H1 (cell line): ENCODE data around the gene SHANK1. TPM values are rescaled to one million over a fixed set of nuclear protein-coding genes. Genes with fewer than 3 reads are reported as not detected.

ENCODE experiments used
- CTCF ChIA-PET: fragments of 300-600 bp; sonication (Branson Sonifier 250); formaldehyde crosslinking; loops from one replicate; lab custom pipeline; 2021; ENCODE audit not compliant: partially characterized antibody; lab: Charles Lee
- POLR2A ChIA-PET: fragments of 300-600 bp; sonication (Branson Sonifier 250); formaldehyde crosslinking; loops from one replicate; lab custom pipeline; 2021; ENCODE audit warnings: inconsistent platforms; ENCODE audit not compliant: partially characterized antibody; lab: Charles Lee
- DNase-seq, 2 experiments: peaks; one replicate each; pipeline versions ENCODE4 v3.0.0 to v3.0.0-alpha.2; 2010 to 2022; ENCODE audit warnings: low spot score in 2 of 2, low read depth in 1 of 2, mixed read lengths in 1 of 2
- FAIRE-seq: peaks from 2 replicates; lab custom pipeline; 2011; peaks lifted over from hg19 to GRCh38; lab: Jason Lieb, UNC
- H2AFZ ChIP-seq: 2 replicates; pipeline ENCODE4 v1.8.1; 2012; ENCODE audit warnings: low read length, inconsistent platforms
- H2AK5ac ChIP-seq: 2 replicates; pipeline ENCODE4 v1.6.1; 2013; ENCODE audit warnings: low read depth, low read length
- H2BK120ac ChIP-seq: replicated peaks from 2 replicates; pipeline ENCODE3; 2013; ENCODE audit warnings: low read depth, low read length, inconsistent platforms
- H2BK12ac ChIP-seq: 2 replicates; pipeline ENCODE4 v1.6.1; 2013; ENCODE audit warnings: low read depth, low read length
- H2BK15ac ChIP-seq: 2 replicates; pipeline ENCODE4 v1.6.1; 2013; ENCODE audit warnings: low read length
- H2BK20ac ChIP-seq: 2 replicates; pipeline ENCODE4 v1.6.1; 2013; ENCODE audit warnings: low read length
- H2BK5ac ChIP-seq: 2 replicates; pipeline ENCODE4 v1.6.1; 2013; ENCODE audit warnings: low read depth, low read length
- H3K14ac ChIP-seq: 2 replicates; pipeline ENCODE4 v1.6.1; 2013; ENCODE audit warnings: inconsistent platforms; ENCODE audit not compliant: insufficient read length
- H3K18ac ChIP-seq: 2 replicates; pipeline ENCODE4 v1.6.1; 2013; ENCODE audit warnings: low read length; ENCODE audit errors: extremely low read depth
- H3K23ac ChIP-seq: 2 replicates; pipeline ENCODE4 v1.6.1; 2013; ENCODE audit warnings: inconsistent platforms; ENCODE audit not compliant: insufficient read length
- H3K23me2 ChIP-seq: 2 replicates; pipeline ENCODE4 v1.6.1; 2013; ENCODE audit warnings: low read depth, low read length
- H3K27ac ChIP-seq: 2 replicates; pipeline ENCODE4 v1.6.1; 2011; ENCODE audit warnings: low read depth, low read length, inconsistent platforms
- H3K27me3 ChIP-seq, 4 experiments: replicated peaks in 1 of 4; 1 replicate in 1 of 4; 2 replicates in 3 of 4; pipeline versions ENCODE4 v1.6.1 to v1.8.1; 2011 to 2013; ENCODE audit warnings: low read length in 3 of 4, mild to moderate bottlenecking in 3 of 4, inconsistent platforms in 2 of 4, mixed read lengths in 2 of 4, moderate library complexity in 1 of 4; ENCODE audit not compliant: control insufficient read depth in 3 of 4, insufficient read depth in 3 of 4; ENCODE audit errors: extremely low read depth in 1 of 4
- H3K36me3 ChIP-seq, 4 experiments: 2 replicates each; pipeline versions ENCODE4 v1.6.1 to v1.8.1; 2011 to 2013; ENCODE audit warnings: mild to moderate bottlenecking in 4 of 4, low read length in 3 of 4, moderate library complexity in 2 of 4, control low read depth in 1 of 4, inconsistent platforms in 1 of 4; ENCODE audit not compliant: insufficient read depth in 4 of 4, control insufficient read depth in 2 of 4
- H3K4ac ChIP-seq: replicated peaks from 2 replicates; pipeline ENCODE3; 2013; ENCODE audit warnings: low read length, low read depth, mixed read lengths, inconsistent platforms; ENCODE audit not compliant: insufficient read length
- H3K4me1 ChIP-seq, 4 experiments: replicated peaks in 1 of 4; 1 replicate in 1 of 4; 2 replicates in 3 of 4; pipeline versions ENCODE4 v1.6.1 to v1.8.1; 2011 to 2013; ENCODE audit warnings: low read length in 3 of 4, inconsistent platforms in 2 of 4, mixed read lengths in 1 of 4; ENCODE audit not compliant: insufficient read depth in 4 of 4, control insufficient read depth in 3 of 4
- H3K4me2 ChIP-seq, 2 experiments: 2 replicates each; pipeline versions ENCODE4 v1.6.1 to v1.8.1; 2011 to 2013; ENCODE audit warnings: low read depth in 2 of 2, low read length in 2 of 2, control low read depth in 1 of 2, inconsistent platforms in 1 of 2, mild to moderate bottlenecking in 1 of 2; ENCODE audit not compliant: insufficient read depth in 1 of 2
- H3K4me3 ChIP-seq, 4 experiments: fragments of 200-600, 300-600 bp in 1 of 4; sonication (generic), shearing (Covaris generic), sonication (Bioruptor Twin) in 1 of 4; 2 replicates each; pipeline versions ENCODE4 v1.5.1 to v1.8.1; 2011 to 2016; ENCODE audit warnings: low read length in 4 of 4, low read depth in 3 of 4, control low read depth in 2 of 4, inconsistent platforms in 2 of 4, mild to moderate bottlenecking in 2 of 4, mixed read lengths in 1 of 4, moderate library complexity in 1 of 4; ENCODE audit not compliant: insufficient read depth in 2 of 4; ENCODE audit errors: extremely low read depth in 1 of 4
- H3K56ac ChIP-seq: replicated peaks from 2 replicates; pipeline ENCODE3; 2013; ENCODE audit warnings: low read depth, mild to moderate bottlenecking, mixed read lengths, low read length, inconsistent platforms; ENCODE audit not compliant: insufficient read length
- H3K79me1 ChIP-seq: 2 replicates; pipeline ENCODE4 v1.6.1; 2013; ENCODE audit warnings: low read depth, low read length, control low read depth
- H3K79me2 ChIP-seq, 2 experiments: 2 replicates each; pipeline versions ENCODE4 v1.6.1 to v1.8.1; 2012 to 2013; ENCODE audit warnings: low read length in 2 of 2, mild to moderate bottlenecking in 2 of 2, inconsistent platforms in 1 of 2; ENCODE audit not compliant: insufficient read depth in 2 of 2, control insufficient read depth in 1 of 2
- H3K9ac ChIP-seq, 4 experiments: replicated peaks in 1 of 4; 1 replicate in 1 of 4; 2 replicates in 3 of 4; pipeline versions ENCODE4 v1.6.1 to v1.8.1; 2011 to 2013; ENCODE audit warnings: low read depth in 3 of 4, low read length in 3 of 4, control low read depth in 2 of 4, mild to moderate bottlenecking in 2 of 4, moderate library complexity in 2 of 4, inconsistent platforms in 1 of 4; ENCODE audit errors: extremely low read depth in 1 of 4
- H3K9me3 ChIP-seq, 2 experiments: 2 replicates each; pipeline versions ENCODE4 v1.6.1 to v1.8.1; 2012 to 2013; ENCODE audit warnings: mild to moderate bottlenecking in 2 of 2, moderate library complexity in 2 of 2, control low read depth in 1 of 2, inconsistent platforms in 1 of 2, low read depth in 1 of 2, low read length in 1 of 2, mixed read lengths in 1 of 2; ENCODE audit not compliant: insufficient read depth in 2 of 2
- H4K20me1 ChIP-seq, 2 experiments: replicated peaks in 1 of 2; 2 replicates each; pipeline versions ENCODE3 to v1.8.1; 2011 to 2013; ENCODE audit warnings: inconsistent platforms in 2 of 2, low read length in 2 of 2, mild to moderate bottlenecking in 1 of 2; ENCODE audit not compliant: insufficient read depth in 2 of 2, control insufficient read depth in 1 of 2
- H4K5ac ChIP-seq: 2 replicates; pipeline ENCODE4 v1.6.1; 2013; ENCODE audit warnings: low read length, low read depth, mixed read lengths, inconsistent platforms; ENCODE audit not compliant: insufficient read length
- H4K8ac ChIP-seq: 2 replicates; pipeline ENCODE4 v1.8.0; 2013; ENCODE audit warnings: mild to moderate bottlenecking, moderate library complexity, low read length, inconsistent platforms; ENCODE audit not compliant: insufficient read depth; ENCODE audit errors: extremely low read depth
- H4K91ac ChIP-seq: replicated peaks from 2 replicates; pipeline ENCODE3; 2013; ENCODE audit warnings: low read length, mixed read lengths, inconsistent platforms; ENCODE audit not compliant: insufficient read length
- CHD1 ChIP-seq: IDR thresholded peaks from 2 replicates; pipeline ENCODE4 v1.6.1; 2012; ENCODE audit warnings: low read depth, low read length, improper control_type of control experiment
- CTBP2 ChIP-seq: IDR thresholded peaks from 2 replicates; pipeline ENCODE4 v1.7.0; 2011; ENCODE audit warnings: borderline replicate concordance, mild to moderate bottlenecking, moderate library complexity, mixed read lengths, low read length; ENCODE audit not compliant: insufficient read depth, insufficient read length
- JUND ChIP-seq: IDR thresholded peaks from 2 replicates; pipeline ENCODE4 v1.6.1; 2011; ENCODE audit warnings: mild to moderate bottlenecking, improper control_type of control experiment, low read length
- NRF1 ChIP-seq: IDR thresholded peaks from 2 replicates; pipeline ENCODE4 v1.6.1; 2011; ENCODE audit warnings: mild to moderate bottlenecking, low read depth, low read length, improper control_type of control experiment
- PHF8 ChIP-seq: fragments of 200-600 bp; sonication (generic); conservative IDR thresholded peaks from 2 replicates; pipeline ENCODE4 v1.7.1; 2012; ENCODE audit warnings: low read depth, mild to moderate bottlenecking, inconsistent platforms, low read length, moderate library complexity
- POLR2AphosphoS5 ChIP-seq: IDR thresholded peaks from 2 replicates; pipeline ENCODE4 v1.6.1; 2011; ENCODE audit warnings: low read depth, low read length
- POU5F1 ChIP-seq: IDR thresholded peaks from 2 replicates; pipeline ENCODE4 v1.6.1; 2011; ENCODE audit warnings: low read depth, mild to moderate bottlenecking, low read length, moderate library complexity
- RFX5 ChIP-seq: IDR thresholded peaks from 2 replicates; pipeline ENCODE4 v1.6.1; 2011; ENCODE audit warnings: low read depth, low read length, improper control_type of control experiment, borderline replicate concordance
- RXRA ChIP-seq: IDR thresholded peaks from 2 replicates; pipeline ENCODE4 v1.6.1; 2011; ENCODE audit warnings: low read depth, mild to moderate bottlenecking, low read length, moderate library complexity; ENCODE audit not compliant: insufficient read depth
- TCF12 ChIP-seq: IDR thresholded peaks from 2 replicates; pipeline ENCODE4 v1.6.1; 2011; ENCODE audit warnings: low read depth, mild to moderate bottlenecking, low read length
- WGBS, 2 experiments: shearing (Covaris generic) in 1 of 2; methylation state at CpG; one replicate each; pipeline versions ENCODE4 v1.1.6 to v1.1.7; 2013 to 2015; ENCODE audit warnings: low lambda C conversion rate in 2 of 2, mixed read lengths in 2 of 2, inconsistent platforms in 1 of 2, low coverage in 1 of 2, missing lambda C conversion rate in 1 of 2; ENCODE audit not compliant: insufficient replicate concordance in 2 of 2, insufficient coverage in 1 of 2, insufficient read length in 1 of 2; ENCODE audit errors: extremely low coverage in 1 of 2, missing lambda C conversion rate in 1 of 2; 5-methylcytosine and 5-hydroxymethylcytosine counted together
- polyA plus RNA-seq, 7 experiments: library from polyadenylated mRNA; depleted of rRNA in 3 of 7; stranded (reverse) in 5 of 7; unstranded in 2 of 7; fragments of >200 nt in 5 of 7; fragments of 200-250 nt in 2 of 7; gene quantifications; 1 replicate in 5 of 7; 2 replicates in 1 of 7; 4 replicates in 1 of 7; pipeline versions ENCODE4 v1.2.1 to v1.2.3, GENCODE V29; 2011 to 2013; ENCODE audit warnings: missing spikeins in 2 of 7, mixed read lengths in 2 of 7
- total RNA-seq: library from RNA; stranded (reverse); fragmentation: NEBNext Ultra II Directional; extraction: Animal tissue kit (Norgen Biotek cat#: 25700); gene quantifications from 2 replicates; pipeline ENCODE4 v1.2.1, GENCODE V29; 2021
- TF ChIP-seq, protein P1 (sequence below): IDR thresholded peaks from 2 replicates; pipeline ENCODE4 v1.6.1; 2012; ENCODE audit warnings: low read length, inconsistent platforms

Gene SHANK1
- total and polyA plus RNA-seq, 2 of the 8 experiments (the other 6 are each of a cell fraction or from before 2014, with no cell fraction given), result 1.1 to 3.7 TPM

DNA sequence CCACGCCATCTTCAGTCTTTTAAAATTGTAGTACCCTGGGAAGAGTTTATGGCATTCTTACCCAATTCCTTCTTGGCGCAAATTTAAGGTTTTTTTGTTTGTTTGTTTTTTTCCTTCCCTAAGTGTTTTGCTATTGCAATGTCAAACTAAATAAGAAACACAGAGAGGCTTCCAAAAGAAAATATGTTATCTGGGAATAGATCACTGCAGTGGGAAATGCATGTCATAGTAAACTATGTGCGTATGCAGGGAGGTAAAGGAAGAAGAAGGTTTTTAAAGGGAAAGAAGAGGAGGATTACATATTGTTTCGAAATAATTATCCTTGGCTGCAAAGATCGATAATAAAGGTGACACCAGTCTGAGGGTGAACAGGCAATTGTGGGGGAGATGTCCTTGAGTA, 16.7 kb upstream of the SHANK1 start:
- FAIRE-seq (no peak), DNase-seq (no peak)
- Histone ChIP-seq H3K27me3 (peaks cover 0 to under 1% (median 0%) of the 10 kb centered on the region in 4 experiments; a peak in 1 of 7 replicates), H3K23ac (no peak overlapping the region), H3K79me2 (no peaks in the 10 kb centered on the region), H3K9ac (no peak overlapping the region), H2AFZ (no peak overlapping the region), H2BK15ac (no peak overlapping the region), H3K27ac (no peak overlapping the region), H2BK5ac (no peak overlapping the region), H4K20me1 (peaks cover 0 to 2% of the 10 kb centered on the region in 2 experiments), H2BK120ac (no peak overlapping the region), H3K23me2 (no peaks in the 10 kb centered on the region), H3K4me2 (no peak overlapping the region), H4K91ac (no peak overlapping the region), H3K4ac (no peak overlapping the region), H3K4me3 (no peak overlapping the region), H3K14ac (no peak overlapping the region), H3K18ac (no peak overlapping the region), H4K8ac (no peak overlapping the region), H2BK20ac (no peak overlapping the region), H2BK12ac (no peak overlapping the region), H3K9me3 (no peaks in the 10 kb centered on the region), H4K5ac (no peak overlapping the region), H3K56ac (no peak overlapping the region), H2AK5ac (no peak overlapping the region), H3K36me3 (no peaks in the 10 kb centered on the region), H3K4me1 (peaks cover 0 to 4% (median 0%) of the 10 kb centered on the region in 4 experiments; a peak in 1 of 7 replicates), H3K79me1 (no peaks in the 10 kb centered on the region)
- ChIA-PET POLR2A (no interaction called here), CTCF (interaction anchor here (1.0 to 1.7 kb wide), 2 partner anchors 12 to 25 kb away, joined by 3 to 4 read pairs; no protein-coding TSS in a partner anchor)
- 87% methylated on average over 5 of the region's 5 CpGs; no CpG with 5 or more reads in 1 of the 2 experiments for WGBS, 2 experiments
- no peak for TF ChIP-seq RXRA
- TF ChIP-seq RFX5, result no peak
- no peak for TF ChIP-seq NRF1
- TF ChIP-seq TCF12, result no peak
- TF ChIP-seq CTBP2, result no peak
- TF ChIP-seq POLR2AphosphoS5, result no peak
- TF ChIP-seq, protein P1, sequence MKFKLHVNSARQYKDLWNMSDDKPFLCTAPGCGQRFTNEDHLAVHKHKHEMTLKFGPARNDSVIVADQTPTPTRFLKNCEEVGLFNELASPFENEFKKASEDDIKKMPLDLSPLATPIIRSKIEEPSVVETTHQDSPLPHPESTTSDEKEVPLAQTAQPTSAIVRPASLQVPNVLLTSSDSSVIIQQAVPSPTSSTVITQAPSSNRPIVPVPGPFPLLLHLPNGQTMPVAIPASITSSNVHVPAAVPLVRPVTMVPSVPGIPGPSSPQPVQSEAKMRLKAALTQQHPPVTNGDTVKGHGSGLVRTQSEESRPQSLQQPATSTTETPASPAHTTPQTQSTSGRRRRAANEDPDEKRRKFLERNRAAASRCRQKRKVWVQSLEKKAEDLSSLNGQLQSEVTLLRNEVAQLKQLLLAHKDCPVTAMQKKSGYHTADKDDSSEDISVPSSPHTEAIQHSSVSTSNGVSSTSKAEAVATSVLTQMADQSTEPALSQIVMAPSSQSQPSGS, result no peak
- no peak for TF ChIP-seq POU5F1
- no peak for TF ChIP-seq PHF8
- no peak for TF ChIP-seq CHD1
- no peak for TF ChIP-seq JUND
